OCI-LY3 (cell line): ENCODE measurements around the gene TMEM245.

Experiments used
- H2AFZ ChIP-seq: fragments of 200-600, 300-600 bp; shearing (Covaris generic); 2 replicates; pipeline ENCODE4 v1.6.0; 2014; ENCODE audit warnings: antibody characterized with exemption, low read depth, low read length
- H3K27ac ChIP-seq: fragments of 200-600, 300-600 bp; sonication (generic); 2 replicates; pipeline ENCODE4 v1.5.1; 2014; ENCODE audit warnings: mild to moderate bottlenecking, low read length, moderate library complexity, mixed read lengths
- H3K27me3 ChIP-seq: fragments of 200-600, 300-600 bp; sonication (generic); 2 replicates; pipeline ENCODE4 v1.6.1; 2014; ENCODE audit warnings: low read depth, low read length, mixed read lengths
- H3K36me3 ChIP-seq: fragments of 200-600, 300-600 bp; sonication (generic); replicated peaks from 2 replicates; pipeline ENCODE3; 2014; ENCODE audit warnings: low read depth, low read length, mixed read lengths
- H3K4me1 ChIP-seq: fragments of 300-600, 200-600 bp; sonication (generic); 2 replicates; pipeline ENCODE4 v1.6.1; 2014; ENCODE audit warnings: low read length, mixed read lengths
- H3K4me2 ChIP-seq: fragments of 200-600, 300-600 bp; sonication (generic); 2 replicates; pipeline ENCODE4 v1.6.1; 2014; ENCODE audit warnings: low read length, mixed read lengths
- H3K4me3 ChIP-seq: fragments of 300-600, 200-600 bp; sonication (generic); 2 replicates; pipeline ENCODE4 v1.5.1; 2014; ENCODE audit warnings: antibody characterized with exemption, mild to moderate bottlenecking, low read length, moderate library complexity
- H3K79me2 ChIP-seq: fragments of 300-600, 200-600 bp; shearing (Covaris generic); 2 replicates; pipeline ENCODE4 v1.6.1; 2014; ENCODE audit warnings: mild to moderate bottlenecking, low read length, mixed read lengths
- H3K9ac ChIP-seq: fragments of 300-600, 200-600 bp; shearing (Covaris generic); 2 replicates; pipeline ENCODE4 v1.6.0; 2014; ENCODE audit warnings: mild to moderate bottlenecking, low read length, moderate library complexity
- H3K9me3 ChIP-seq: fragments of 200-600, 300-600 bp; shearing (Covaris generic); 2 replicates; pipeline ENCODE4 v1.6.1; 2014; ENCODE audit warnings: low read length, mixed read lengths; ENCODE audit not compliant: insufficient read depth
- H4K20me1 ChIP-seq: fragments of 200-600, 300-600 bp; sonication (generic); 2 replicates; pipeline ENCODE4 v1.6.1; 2016; ENCODE audit warnings: low read length, mixed read lengths; ENCODE audit not compliant: insufficient read depth
- CTCF ChIP-seq: fragments of 200-600, 300-600 bp; sonication (generic); IDR thresholded peaks from 2 replicates; pipeline ENCODE4 v1.5.1; 2014; ENCODE audit warnings: antibody characterized with exemption, low read length, low read depth
- EZH2phosphoT487 ChIP-seq: fragments of 200-600 bp; shearing (Covaris generic); IDR thresholded peaks from 2 replicates; pipeline ENCODE4 v1.6.1; 2018; ENCODE audit warnings: antibody characterized with exemption, mixed run types, low read depth

Gene TMEM245

GRCh38 chr9:109039539-109039938, 80.2 kb downstream of the TMEM245 start:
- Histone ChIP-seq H3K4me1 (no peaks in the 10 kb centered on the region), H3K27me3 (no peaks in the 10 kb centered on the region), H4K20me1 (no peaks in the 10 kb centered on the region), H3K36me3 (peaks cover 44% of the 10 kb centered on the region), H2AFZ (no peak overlapping the region), H3K4me2 (no peak overlapping the region), H3K79me2 (no peaks in the 10 kb centered on the region), H3K9ac (no peak overlapping the region), H3K9me3 (no peaks in the 10 kb centered on the region), H3K27ac (no peak overlapping the region), H3K4me3 (no peak overlapping the region)
- TF ChIP-seq EZH2phosphoT487 (no peak), CTCF (no peak)

GRCh38 chr9:109037946-109038715, 81.6 kb downstream of the TMEM245 start:
- peaks cover 42% of the 10 kb centered on the region for H3K36me3 ChIP-seq

GRCh38 chr9:109036744-109037680, 82.7 kb downstream of the TMEM245 start:
- Histone ChIP-seq H3K27ac (no peak overlapping the region), H3K79me2 (no peaks in the 10 kb centered on the region), H3K9me3 (no peaks in the 10 kb centered on the region), H3K4me2 (no peak overlapping the region), H3K27me3 (no peaks in the 10 kb centered on the region), H3K9ac (no peak overlapping the region), H3K4me3 (no peak overlapping the region), H3K36me3 (peaks cover 36% of the 10 kb centered on the region), H3K4me1 (no peaks in the 10 kb centered on the region), H4K20me1 (no peaks in the 10 kb centered on the region), H2AFZ (no peak overlapping the region)
- no peak for TF ChIP-seq CTCF
- TF ChIP-seq EZH2phosphoT487: no peak

More at GRCh38 chr9:109037946-109038715, 81.6 kb downstream of the TMEM245 start:
- Histone ChIP-seq H3K9ac (no peak overlapping the region), H3K79me2 (no peaks in the 10 kb centered on the region), H3K27me3 (no peaks in the 10 kb centered on the region), H3K4me3 (no peak overlapping the region), H3K9me3 (no peaks in the 10 kb centered on the region), H4K20me1 (no peaks in the 10 kb centered on the region), H3K4me1 (no peaks in the 10 kb centered on the region), H2AFZ (no peak overlapping the region), H3K27ac (no peak overlapping the region), H3K4me2 (no peak overlapping the region)
- no peak for TF ChIP-seq EZH2phosphoT487
- no peak for TF ChIP-seq CTCF
